ENCODE results near the gene RHPN2. TPM values are rescaled to one million over a fixed set of nuclear protein-coding genes. Genes with fewer than 3 reads are reported as not detected.

Gene RHPN2
- total and polyA plus RNA-seq, 2 of the 13 experiments (the other 11 are each of a cell fraction or from before 2014, with no cell fraction given): 20.3 to 48.0 TPM

- H2AFZ ChIP-seq (ENCODE audit: low read length): no peak overlapping the region
- no peaks in the 10 kb centered on the region for H3K9me3 ChIP-seq (ENCODE audit: low read length)
- peaks cover 17% of the 10 kb centered on the region for H3K79me2 ChIP-seq (ENCODE audit: insufficient read depth, low read length)
- H3K4me3 ChIP-seq (replicated peaks in 1 of 3; ENCODE audit: insufficient read depth in 1 of 3, low read depth in 2 of 3, low read length in 3 of 3): no peak overlapping the region
- H3K36me3 ChIP-seq (replicated peaks in 1 of 2; ENCODE audit: control insufficient read depth in 1 of 2, insufficient read depth in 2 of 2, low read length in 2 of 2): peaks cover 4 to 15% of the 10 kb centered on the region in 2 experiments; a peak in 2 of 5 replicates
- DNase-seq (ENCODE audit: low spot score) (no peak), FAIRE-seq (no peak), ATAC-seq (no peak)
- 100% methylated on average over 2 of the region's 3 CpGs for WGBS (ENCODE audit: low lambda C conversion rate)
- BruUV-seq (replicated peaks): no TSS peak
- no peak overlapping the region for H3K9ac ChIP-seq (ENCODE audit: insufficient read depth, low read depth, low read length)
- CTCF ChIA-PET (ENCODE audit: low intra/inter-chr PET ratio, low total read pairs): no interaction called here
- in situ Hi-C loops (cut with HindIII; ENCODE audit: extremely low pct_ligation_motif_present, low pct_unique_long_range_greater_than_20kb) (no loop called here), intact Hi-C loops (cut with micrococcal nuclease; ENCODE audit: unreplicated experiment) (no loop called here)
- H4K20me1 ChIP-seq (ENCODE audit: insufficient read depth, low read length): no peaks in the 10 kb centered on the region
- H3K4me2 ChIP-seq (ENCODE audit: low read depth, low read length): no peak overlapping the region
- POLR2A ChIA-PET: interaction anchor here (1.0 kb wide), 1 partner anchor 49 kb away, joined by 3 read pairs; no protein-coding TSS in a partner anchor
- TF ChIP-seq MBNL3 (CRISPR knock-in tag; conservative IDR thresholded peaks at IDR 0.05) (no peak), GLI4 (CRISPR knock-in tag; IDR thresholded peaks at IDR 0.05; ENCODE audit: borderline replicate concordance) (no peak), ZNF776 (CRISPR knock-in tag; IDR thresholded peaks at IDR 0.05) (no peak), STAG1 (CRISPR knock-in tag; IDR thresholded peaks at IDR 0.05) (no peak), AKAP8 (CRISPR knock-in tag; IDR thresholded peaks at IDR 0.05) (no peak), TEAD2 (CRISPR knock-in tag; IDR thresholded peaks at IDR 0.05) (no peak), ZNF143 (CRISPR knock-in tag; IDR thresholded peaks at IDR 0.05) (no peak)
- TF ChIP-seq, protein P1, sequence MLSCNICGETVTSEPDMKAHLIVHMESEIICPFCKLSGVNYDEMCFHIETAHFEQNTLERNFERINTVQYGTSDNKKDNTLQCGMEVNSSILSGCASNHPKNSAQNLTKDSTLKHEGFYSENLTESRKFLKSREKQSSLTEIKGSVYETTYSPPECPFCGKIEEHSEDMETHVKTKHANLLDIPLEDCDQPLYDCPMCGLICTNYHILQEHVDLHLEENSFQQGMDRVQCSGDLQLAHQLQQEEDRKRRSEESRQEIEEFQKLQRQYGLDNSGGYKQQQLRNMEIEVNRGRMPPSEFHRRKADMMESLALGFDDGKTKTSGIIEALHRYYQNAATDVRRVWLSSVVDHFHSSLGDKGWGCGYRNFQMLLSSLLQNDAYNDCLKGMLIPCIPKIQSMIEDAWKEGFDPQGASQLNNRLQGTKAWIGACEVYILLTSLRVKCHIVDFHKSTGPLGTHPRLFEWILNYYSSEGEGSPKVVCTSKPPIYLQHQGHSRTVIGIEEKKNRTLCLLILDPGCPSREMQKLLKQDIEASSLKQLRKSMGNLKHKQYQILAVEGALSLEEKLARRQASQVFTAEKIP (CRISPR knock-in tag; IDR thresholded peaks at IDR 0.05; ENCODE audit: borderline replicate concordance): no peak
- TF ChIP-seq, protein P2, sequence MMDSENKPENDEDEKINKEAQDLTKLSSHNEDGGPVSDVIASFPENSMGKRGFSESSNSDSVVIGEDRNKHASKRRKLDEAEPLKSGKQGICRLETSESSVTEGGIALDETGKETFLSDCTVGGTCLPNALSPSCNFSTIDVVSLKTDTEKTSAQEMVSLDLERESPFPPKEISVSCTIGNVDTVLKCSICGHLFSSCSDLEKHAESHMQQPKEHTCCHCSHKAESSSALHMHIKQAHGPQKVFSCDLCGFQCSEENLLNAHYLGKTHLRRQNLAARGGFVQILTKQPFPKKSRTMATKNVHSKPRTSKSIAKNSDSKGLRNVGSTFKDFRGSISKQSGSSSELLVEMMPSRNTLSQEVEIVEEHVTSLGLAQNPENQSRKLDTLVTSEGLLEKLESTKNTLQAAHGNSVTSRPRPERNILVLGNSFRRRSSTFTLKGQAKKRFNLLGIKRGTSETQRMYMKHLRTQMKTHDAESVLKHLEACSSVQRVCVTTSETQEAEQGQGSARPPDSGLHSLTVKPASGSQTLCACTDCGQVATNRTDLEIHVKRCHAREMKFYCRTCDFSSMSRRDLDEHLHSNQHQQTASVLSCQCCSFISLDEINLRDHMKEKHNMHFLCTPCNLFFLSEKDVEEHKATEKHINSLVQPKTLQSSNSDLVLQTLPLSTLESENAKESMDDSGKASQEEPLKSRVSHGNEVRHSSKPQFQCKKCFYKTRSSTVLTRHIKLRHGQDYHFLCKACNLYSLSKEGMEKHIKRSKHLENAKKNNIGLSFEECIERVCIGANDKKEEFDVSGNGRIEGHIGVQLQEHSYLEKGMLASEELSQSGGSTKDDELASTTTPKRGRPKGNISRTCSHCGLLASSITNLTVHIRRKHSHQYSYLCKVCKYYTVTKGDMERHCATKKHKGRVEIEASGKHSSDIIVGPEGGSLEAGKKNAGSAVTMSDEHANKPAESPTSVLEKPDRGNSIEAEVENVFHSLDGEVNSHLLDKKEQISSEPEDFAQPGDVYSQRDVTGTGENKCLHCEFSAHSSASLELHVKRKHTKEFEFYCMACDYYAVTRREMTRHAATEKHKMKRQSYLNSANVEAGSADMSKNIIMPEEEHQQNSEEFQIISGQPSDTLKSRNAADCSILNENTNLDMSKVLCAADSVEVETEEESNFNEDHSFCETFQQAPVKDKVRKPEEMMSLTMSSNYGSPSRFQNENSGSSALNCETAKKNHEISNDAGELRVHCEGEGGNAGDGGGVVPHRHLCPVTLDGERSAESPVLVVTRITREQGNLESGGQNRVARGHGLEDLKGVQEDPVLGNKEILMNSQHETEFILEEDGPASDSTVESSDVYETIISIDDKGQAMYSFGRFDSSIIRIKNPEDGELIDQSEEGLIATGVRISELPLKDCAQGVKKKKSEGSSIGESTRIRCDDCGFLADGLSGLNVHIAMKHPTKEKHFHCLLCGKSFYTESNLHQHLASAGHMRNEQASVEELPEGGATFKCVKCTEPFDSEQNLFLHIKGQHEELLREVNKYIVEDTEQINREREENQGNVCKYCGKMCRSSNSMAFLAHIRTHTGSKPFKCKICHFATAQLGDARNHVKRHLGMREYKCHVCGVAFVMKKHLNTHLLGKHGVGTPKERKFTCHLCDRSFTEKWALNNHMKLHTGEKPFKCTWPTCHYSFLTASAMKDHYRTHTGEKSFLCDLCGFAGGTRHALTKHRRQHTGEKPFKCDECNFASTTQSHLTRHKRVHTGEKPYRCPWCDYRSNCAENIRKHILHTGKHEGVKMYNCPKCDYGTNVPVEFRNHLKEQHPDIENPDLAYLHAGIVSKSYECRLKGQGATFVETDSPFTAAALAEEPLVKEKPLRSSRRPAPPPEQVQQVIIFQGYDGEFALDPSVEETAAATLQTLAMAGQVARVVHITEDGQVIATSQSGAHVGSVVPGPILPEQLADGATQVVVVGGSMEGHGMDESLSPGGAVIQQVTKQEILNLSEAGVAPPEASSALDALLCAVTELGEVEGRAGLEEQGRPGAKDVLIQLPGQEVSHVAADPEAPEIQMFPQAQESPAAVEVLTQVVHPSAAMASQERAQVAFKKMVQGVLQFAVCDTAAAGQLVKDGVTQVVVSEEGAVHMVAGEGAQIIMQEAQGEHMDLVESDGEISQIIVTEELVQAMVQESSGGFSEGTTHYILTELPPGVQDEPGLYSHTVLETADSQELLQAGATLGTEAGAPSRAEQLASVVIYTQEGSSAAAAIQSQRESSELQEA (CRISPR knock-in tag; IDR thresholded peaks at IDR 0.05; ENCODE audit: not compliant biosample characterization): no peak
- peaks cover 25% of the 10 kb centered on the region for H3K4me1 ChIP-seq (ENCODE audit: insufficient read depth, low read length)
- no peak overlapping the region for H3K27ac ChIP-seq (ENCODE audit: extremely low read length, insufficient read depth, low read length)
- H3K27me3 ChIP-seq (ENCODE audit: control insufficient read depth in 1 of 2, insufficient read depth in 2 of 2, low read length in 2 of 2): no peaks in the 10 kb centered on the region; a peak in 1 of 5 replicates
These were observed 21.0 kb upstream of the RHPN2 start for GRCh38 chr19:33085570-33086128.

All from HepG2 (cell line).